NCI-H146 (cell line): ENCODE measurements around the gene LONP1.

ENCODE experiments used
- DNase-seq: peaks from one replicate; lab custom pipeline; 2025; lab: John Stamatoyannopoulos, UW

LONP1 gene

DNA sequence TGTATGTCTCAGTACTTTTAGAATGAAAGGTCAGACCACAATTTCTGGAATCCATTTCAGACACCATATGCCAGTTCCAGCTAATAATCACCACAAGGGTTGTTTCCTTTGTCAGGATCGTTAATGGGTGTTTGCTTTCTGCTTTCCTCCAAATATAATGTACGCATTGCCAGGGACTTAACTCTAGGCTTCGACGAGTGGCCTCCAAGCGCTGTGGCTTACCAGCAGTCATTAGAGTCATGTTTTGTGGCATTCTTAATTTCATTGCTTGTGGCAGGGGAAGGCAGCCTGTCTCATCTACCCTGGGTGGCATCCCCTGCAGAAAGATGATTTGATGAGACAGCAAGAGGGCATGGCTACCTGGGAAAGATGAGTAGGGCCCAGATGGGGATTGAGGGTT is 74.5 kb downstream of the LONP1 start:
- peak; percentile 28 for DNase-seq

DNA sequence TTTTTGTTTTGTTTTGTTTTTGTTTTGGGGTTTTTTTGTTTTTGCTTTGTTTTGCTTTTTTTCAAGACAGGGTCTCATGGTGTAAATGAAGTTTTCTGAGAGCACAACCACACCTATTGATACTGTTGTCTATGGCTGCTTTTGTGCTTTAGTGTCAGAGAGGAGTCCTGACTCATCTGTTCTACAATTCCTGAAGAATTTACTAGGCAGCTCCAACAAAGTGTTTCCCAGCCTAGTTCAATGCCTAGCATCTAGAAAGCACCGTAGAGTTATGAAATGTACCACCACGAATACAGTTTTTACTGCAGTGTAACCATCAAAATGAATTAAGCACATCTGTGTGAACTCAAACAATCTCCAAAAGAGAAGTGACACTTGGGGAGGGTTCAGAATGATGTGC is 75.9 kb downstream of the LONP1 start:
- DNase-seq, result no peak

DNA sequence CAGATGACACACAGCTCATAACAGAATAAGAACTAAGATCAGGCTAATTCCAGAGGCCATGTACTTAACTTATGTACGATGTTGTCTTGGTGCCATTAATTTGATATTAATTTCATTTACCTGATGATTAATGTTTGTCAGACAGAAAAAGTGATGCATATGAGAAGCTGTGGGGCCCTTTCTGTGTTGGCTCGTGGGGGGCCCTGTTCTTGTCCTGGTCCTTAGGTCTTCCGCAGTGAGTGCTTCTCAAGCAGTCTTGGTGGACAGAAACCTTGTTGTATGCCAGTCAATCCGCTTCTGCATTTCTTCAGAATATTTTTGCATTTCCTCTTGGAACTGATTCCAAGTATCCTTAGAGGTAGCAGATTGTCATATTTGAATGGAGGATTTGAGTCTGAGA is 76.9 kb downstream of the LONP1 start:
- no peak for DNase-seq

DNA sequence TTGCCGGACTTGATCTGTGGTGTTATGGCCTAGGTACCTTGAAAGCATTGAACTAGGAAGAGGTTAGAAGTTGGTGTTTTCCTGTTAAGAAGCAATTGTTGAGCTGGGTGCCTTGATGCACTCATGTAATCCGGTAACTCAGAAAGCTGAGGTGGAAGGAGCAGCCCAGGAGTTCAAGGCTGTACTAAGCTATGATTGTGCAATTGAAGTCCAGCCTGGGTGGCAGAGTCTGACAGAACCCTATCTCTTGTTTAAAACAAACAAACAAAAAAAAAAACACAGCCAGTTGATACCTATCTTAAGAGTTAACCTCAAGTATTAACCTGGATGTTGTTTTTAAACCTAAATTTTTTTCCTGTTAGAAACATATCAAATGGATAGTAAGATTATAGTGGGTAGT is 77.7 kb downstream of the LONP1 start:
- no peak for DNase-seq
